K562 (cell line): Measurements from ENCODE around the gene PRXL2B. TPM values are rescaled to one million over a fixed set of nuclear protein-coding genes. Genes with fewer than 3 reads are reported as not detected.
A peak's percentile ranks its signal among the peaks of the same experiment; 100 is the strongest.

ENCODE experiments used
- HCFC1 ChIP-seq: IDR thresholded peaks from 2 replicates; pipeline ENCODE4 v1.6.1; 2012; ENCODE audit warnings: low read depth, low read length, improper control_type of control experiment
- KDM4B ChIP-seq, 2 experiments: fragments of 450-650 bp in 1 of 2; sonication (generic) in 1 of 2; IDR thresholded peaks; 2 replicates each; pipeline ENCODE4 v1.6.1; 2016 to 2017; ENCODE audit warnings: borderline replicate concordance in 2 of 2, antibody characterized with exemption in 1 of 2, low read depth in 1 of 2, mild to moderate bottlenecking in 1 of 2
- L3MBTL2 ChIP-seq: fragments of 450-650 bp; IDR thresholded peaks from 2 replicates; pipeline ENCODE4 v1.6.1; 2016; ENCODE audit warnings: mild to moderate bottlenecking, moderate library complexity
- MXD1 ChIP-seq: fragments of 250-450 bp; sonication (Bioruptor Pico); IDR thresholded peaks from 2 replicates; pipeline ENCODE4 v1.8.0; 2021; ENCODE audit warnings: borderline replicate concordance, mild to moderate bottlenecking, moderate library complexity; ENCODE audit not compliant: poor library complexity, severe bottlenecking
- TRIM24 ChIP-seq, 2 experiments: fragments of 450-650 bp; IDR thresholded peaks; 2 replicates each; pipeline ENCODE4 v1.6.1; 2016
- ZBTB26 ChIP-seq: fragments of 450-650 bp; formaldehyde crosslinking; IDR thresholded peaks from 2 replicates; pipeline ENCODE4 v1.4.0; 2022; ENCODE audit warnings: missing genetic modification characterization
- polyA plus RNA-seq, 8 experiments: library from polyadenylated mRNA; depleted of rRNA in 4 of 8; stranded (reverse) in 5 of 8; unstranded in 3 of 8; fragments of >200 nt; fragmentation: Nextera tagmentation in 2 of 8; fragmentation: Illumina TruSeq in 1 of 8; extraction: Ambion mirVana in 2 of 8; extraction: Trizol in 1 of 8; gene quantifications; 2 replicates each; pipeline versions ENCODE4 v1.2.1 to v1.2.3, GENCODE V29; 2011 to 2014; ENCODE audit warnings: inconsistent platforms in 1 of 8, missing spikeins in 1 of 8
- total RNA-seq, 7 experiments: library from RNA; depleted of rRNA in 6 of 7; stranded (reverse); fragments of >200 nt in 6 of 7; fragmentation: Illumina TruSeq in 2 of 7; extraction: Trizol in 2 of 7; gene quantifications; 2 replicates each; pipeline versions ENCODE4 v1.2.1 to v1.2.3, GENCODE V29; 2011 to 2021; ENCODE audit warnings: low replicate concordance in 1 of 7
- TF ChIP-seq, protein P1 (sequence below): fragments of 200-800 bp; sonication (Bioruptor generic); IDR thresholded peaks from 2 replicates; pipeline ENCODE4 v1.6.1; 2017; ENCODE audit warnings: missing genetic modification characterization, missing compliant biosample characterization
- TF ChIP-seq, protein P2 (sequence below): sonication (generic); formaldehyde crosslinking; IDR thresholded peaks from 2 replicates; pipeline ENCODE4 v1.8.0; 2022; ENCODE audit warnings: missing genetic modification reagents, mild to moderate bottlenecking, borderline replicate concordance

PRXL2B gene
- total and polyA plus RNA-seq, 9 of the 15 experiments (the other 6 are each of a cell fraction or from before 2014, with no cell fraction given) = 0.99 to 25.3 (median 11.8) TPM

DNA sequence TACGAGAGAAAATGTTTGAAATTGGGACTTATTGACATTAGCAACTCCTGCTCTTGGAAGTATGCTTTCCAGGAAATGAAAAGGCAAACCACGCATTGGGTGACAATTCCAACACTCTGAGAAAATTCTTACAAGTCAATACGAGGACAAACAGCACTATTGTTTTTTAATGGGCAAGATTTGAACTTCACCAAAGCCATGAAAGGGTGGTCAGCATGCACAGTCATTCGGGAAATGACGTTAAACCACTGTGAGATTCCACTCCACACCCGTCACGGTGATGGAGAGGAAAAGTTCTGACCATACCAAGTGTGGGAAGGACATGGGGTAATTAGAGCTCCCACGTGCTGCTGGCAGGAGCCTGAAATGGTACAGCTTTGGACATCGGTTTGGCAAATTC is 12.2 kb upstream of the PRXL2B start (continued):
- TF ChIP-seq MXD1 (CRISPR knock-in tag) = no peak
- TF ChIP-seq KDM4B (IDR thresholded peaks at IDR 0.05; ENCODE audit: borderline replicate concordance in 2 of 2, low read depth in 1 of 2) = no peak
- TF ChIP-seq HCFC1 = no peak
- TF ChIP-seq, protein P1, sequence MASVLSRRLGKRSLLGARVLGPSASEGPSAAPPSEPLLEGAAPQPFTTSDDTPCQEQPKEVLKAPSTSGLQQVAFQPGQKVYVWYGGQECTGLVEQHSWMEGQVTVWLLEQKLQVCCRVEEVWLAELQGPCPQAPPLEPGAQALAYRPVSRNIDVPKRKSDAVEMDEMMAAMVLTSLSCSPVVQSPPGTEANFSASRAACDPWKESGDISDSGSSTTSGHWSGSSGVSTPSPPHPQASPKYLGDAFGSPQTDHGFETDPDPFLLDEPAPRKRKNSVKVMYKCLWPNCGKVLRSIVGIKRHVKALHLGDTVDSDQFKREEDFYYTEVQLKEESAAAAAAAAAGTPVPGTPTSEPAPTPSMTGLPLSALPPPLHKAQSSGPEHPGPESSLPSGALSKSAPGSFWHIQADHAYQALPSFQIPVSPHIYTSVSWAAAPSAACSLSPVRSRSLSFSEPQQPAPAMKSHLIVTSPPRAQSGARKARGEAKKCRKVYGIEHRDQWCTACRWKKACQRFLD (CRISPR knock-in tag) = no peak
- 0 out of 2 replicates have a peak, but pooled peaks have one; percentile 15 for TF ChIP-seq L3MBTL2
- no peak for TF ChIP-seq ZBTB26 (CRISPR knock-in tag)
- TF ChIP-seq TRIM24 (IDR thresholded peaks at IDR 0.05) = no peak
- TF ChIP-seq, protein P2, sequence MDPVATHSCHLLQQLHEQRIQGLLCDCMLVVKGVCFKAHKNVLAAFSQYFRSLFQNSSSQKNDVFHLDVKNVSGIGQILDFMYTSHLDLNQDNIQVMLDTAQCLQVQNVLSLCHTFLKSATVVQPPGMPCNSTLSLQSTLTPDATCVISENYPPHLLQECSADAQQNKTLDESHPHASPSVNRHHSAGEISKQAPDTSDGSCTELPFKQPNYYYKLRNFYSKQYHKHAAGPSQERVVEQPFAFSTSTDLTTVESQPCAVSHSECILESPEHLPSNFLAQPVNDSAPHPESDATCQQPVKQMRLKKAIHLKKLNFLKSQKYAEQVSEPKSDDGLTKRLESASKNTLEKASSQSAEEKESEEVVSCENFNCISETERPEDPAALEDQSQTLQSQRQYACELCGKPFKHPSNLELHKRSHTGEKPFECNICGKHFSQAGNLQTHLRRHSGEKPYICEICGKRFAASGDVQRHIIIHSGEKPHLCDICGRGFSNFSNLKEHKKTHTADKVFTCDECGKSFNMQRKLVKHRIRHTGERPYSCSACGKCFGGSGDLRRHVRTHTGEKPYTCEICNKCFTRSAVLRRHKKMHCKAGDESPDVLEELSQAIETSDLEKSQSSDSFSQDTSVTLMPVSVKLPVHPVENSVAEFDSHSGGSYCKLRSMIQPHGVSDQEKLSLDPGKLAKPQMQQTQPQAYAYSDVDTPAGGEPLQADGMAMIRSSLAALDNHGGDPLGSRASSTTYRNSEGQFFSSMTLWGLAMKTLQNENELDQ (CRISPR knock-in tag) = no peak
